Ureter (tissue), 1 donor: ENCODE measurements around the gene HPN. TPM values are rescaled to one million over a fixed set of nuclear protein-coding genes. Genes with fewer than 3 reads are reported as not detected.
A peak's percentile ranks its signal among the peaks of the same experiment; 100 is the strongest.
"Not testable (repeated sequence)": the region's sequence is repeated elsewhere in the genome, so short reads cannot be mapped to it uniquely, and the experiment has no call there.

Experiments used
- DNase-seq: peaks from one replicate; pipeline ENCODE4 v3.0.0-alpha.2; 2020; ENCODE audit warnings: low spot score
- total RNA-seq: library from RNA; stranded (reverse); gene quantifications from one replicate; pipeline ENCODE4 v1.2.4, GENCODE V29; 2023
- donor health status: DM: yes; HTN: yes; CAD: no.

Gene HPN
- total RNA-seq, 1 donor from 2014 or later = 0.73 TPM

- DNase-seq = no peak
Observed at GRCh38 chr19:35027851-35028599, 13.5 kb upstream of the HPN start.

DNA sequence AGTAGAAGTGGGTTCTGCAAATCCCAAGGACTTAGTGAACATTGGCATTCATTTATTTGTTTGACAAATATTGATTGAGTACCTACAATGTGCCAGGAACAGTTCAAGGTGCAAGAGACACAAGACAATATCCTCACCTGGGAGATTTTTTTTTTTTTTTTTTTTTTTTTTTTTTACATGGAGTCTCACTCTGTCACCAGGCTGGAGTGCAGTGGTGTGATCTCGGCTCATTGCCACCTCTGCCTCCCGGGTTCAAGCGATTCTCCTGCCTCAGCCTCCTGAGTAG, 13.0 kb upstream of the HPN start:
- DNase-seq = not testable (repeated sequence)

DNA sequence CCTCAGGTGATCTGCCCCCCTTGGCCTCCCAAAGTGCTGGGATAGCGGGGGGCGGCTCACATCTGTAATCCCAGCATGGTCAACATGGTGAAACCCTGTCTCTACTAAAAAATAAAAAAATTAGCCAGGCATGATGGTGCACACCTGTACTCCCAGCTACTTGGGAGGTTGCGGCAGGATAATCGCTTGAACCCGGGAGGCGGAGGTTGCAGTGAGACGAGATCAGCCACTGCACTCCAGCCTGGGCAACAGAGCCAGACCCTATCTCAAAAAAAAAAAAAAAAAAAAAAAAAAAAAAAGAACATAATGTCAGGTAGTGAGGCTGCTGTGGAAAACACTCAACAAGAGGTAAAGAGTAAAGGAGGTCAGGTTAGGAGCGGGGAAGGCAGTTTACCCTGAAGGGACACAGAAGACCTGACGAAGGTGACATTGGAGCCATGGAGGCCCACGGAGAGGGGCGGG, 12.2 kb upstream of the HPN start:
- DNase-seq = not testable (repeated sequence)

GRCh38 chr19:35029737-35030256, 11.7 kb upstream of the HPN start:
- no peak for DNase-seq

DNA sequence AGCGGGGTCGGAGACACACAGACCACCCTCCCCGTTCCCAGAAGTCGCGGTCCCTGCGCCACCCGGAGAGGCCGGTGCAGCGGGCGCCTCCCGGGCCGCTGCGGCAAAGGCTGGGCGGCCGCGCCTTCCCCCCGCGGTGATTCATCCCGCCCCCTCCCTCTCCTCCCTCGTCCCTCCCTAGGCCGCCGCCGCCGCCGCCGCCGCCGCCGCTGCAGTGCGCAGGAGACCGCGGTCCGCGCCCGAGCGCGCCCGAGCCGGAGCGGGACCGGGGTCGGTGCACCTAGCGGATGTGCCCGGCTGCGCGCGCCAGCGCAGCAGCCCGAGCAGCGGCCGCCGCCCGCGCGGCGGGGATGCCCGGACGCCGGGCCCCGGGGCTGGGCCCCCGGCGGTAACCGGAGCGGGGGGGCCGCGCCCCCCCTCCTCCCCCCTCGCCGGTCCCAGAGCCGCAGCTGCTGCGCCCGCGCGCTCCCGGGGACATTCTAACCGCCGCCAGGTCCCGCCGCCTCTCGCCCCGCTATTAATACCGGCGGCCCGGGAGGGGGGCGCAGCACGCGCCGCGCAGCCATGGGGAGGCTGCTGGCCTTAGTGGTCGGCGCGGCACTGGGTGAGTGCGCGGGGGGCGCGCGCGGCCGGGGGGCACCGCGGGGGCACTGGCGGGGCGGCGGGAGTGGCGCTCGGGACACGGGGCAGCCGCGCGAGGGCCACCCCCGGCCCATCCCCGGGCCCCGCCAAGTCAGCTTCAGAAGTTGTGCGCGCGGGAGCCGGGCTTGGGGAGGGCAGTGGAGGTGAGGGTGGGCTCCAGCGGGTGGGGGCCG, 11.1 kb upstream of the HPN start, which contains the start of gene SCN1B:
Gene SCN1B, plus strand, starts transcription at position 214 of the 815 bp plus-strand sequence. Its CDS starts 351 bp downstream, at position 565.
- peak; percentile 65 for DNase-seq

DNA sequence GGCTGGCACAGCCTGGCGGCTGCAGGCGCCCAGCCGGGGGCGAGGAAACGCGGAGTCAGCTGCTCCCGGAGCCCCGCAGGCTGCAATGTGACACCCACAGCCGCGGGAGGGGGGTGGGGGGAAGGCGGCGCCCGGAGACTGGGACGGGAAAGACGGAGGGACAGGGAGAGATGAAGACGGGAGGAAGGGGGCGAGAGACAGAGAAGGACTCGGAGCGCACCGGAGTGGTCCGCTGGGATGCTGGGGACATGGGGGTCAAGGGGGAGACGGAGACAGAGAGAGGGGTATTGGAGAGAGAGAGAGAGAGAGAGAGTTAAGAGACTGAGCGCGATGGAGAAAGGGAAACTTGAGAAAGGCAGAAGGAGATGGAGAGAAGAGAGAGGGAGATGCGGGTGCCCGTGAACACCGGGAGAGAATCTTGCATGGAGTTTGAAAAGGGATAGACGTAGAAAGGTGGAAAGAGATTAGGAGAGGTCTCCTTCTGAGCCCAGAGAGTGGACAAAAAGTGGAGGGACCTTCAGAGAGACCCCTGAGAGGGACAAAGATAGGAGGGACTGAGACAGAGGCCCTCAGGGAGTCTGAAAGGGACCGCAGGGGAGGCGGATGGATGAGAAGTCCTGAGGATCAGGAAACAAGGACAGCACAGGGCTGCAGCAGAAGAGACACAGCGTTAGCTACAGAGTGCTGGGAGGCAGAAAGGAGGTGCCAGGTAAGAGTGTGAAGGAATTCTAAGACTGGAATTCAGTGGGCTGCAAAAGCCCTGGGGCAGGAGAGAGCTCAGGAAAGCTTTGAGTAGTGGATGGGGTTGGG, 10.2 kb upstream of the HPN start:
- no peak for DNase-seq

DNA sequence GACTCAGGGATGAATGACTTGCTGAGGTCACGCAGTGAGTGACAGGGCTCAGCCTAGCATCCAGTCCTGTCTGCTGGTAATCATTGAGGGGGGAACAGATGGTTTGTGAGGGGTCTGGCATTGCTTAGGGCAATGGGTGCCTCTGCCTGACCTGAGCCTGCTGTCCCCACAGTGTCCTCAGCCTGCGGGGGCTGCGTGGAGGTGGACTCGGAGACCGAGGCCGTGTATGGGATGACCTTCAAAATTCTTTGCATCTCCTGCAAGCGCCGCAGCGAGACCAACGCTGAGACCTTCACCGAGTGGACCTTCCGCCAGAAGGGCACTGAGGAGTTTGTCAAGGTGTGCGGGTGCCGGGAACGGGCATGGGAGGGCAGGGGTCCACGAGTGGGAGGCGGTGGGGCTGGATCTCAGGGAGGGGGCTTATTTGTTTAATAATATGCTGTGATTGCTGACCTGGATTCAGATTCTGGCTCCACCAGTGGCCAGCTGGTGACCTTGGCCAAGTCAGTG, 9.1 kb upstream of the HPN start:
- DNase-seq = no peak

- no peak for DNase-seq
Observed at GRCh38 chr19:35033067-35034004, 8.2 kb upstream of the HPN start.

DNA sequence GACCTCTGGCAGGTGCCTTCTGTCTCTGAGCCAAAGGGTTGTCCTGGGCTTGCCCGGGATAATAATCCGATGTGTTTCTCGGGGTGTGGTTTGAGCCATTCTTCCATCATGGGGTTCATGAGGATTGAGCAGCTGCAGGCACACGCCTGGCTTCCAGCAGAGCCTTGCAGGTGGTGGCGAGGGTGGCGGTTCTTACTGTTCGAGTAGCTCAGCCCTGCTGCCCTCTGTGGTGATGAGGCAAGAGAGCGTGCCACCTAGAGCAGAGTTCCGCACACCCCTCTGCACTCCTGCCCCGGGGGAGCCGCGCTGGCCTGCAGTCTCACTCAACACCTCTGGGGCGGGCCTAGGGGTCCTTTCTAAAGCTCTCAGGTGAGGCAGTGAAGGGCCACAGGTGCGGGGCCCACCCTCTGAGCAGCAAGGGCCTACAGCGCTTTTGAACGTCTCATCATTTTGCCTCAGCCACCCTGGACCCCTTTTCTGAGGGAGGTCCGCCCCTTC, 7.5 kb upstream of the HPN start:
- no peak for DNase-seq

DNA sequence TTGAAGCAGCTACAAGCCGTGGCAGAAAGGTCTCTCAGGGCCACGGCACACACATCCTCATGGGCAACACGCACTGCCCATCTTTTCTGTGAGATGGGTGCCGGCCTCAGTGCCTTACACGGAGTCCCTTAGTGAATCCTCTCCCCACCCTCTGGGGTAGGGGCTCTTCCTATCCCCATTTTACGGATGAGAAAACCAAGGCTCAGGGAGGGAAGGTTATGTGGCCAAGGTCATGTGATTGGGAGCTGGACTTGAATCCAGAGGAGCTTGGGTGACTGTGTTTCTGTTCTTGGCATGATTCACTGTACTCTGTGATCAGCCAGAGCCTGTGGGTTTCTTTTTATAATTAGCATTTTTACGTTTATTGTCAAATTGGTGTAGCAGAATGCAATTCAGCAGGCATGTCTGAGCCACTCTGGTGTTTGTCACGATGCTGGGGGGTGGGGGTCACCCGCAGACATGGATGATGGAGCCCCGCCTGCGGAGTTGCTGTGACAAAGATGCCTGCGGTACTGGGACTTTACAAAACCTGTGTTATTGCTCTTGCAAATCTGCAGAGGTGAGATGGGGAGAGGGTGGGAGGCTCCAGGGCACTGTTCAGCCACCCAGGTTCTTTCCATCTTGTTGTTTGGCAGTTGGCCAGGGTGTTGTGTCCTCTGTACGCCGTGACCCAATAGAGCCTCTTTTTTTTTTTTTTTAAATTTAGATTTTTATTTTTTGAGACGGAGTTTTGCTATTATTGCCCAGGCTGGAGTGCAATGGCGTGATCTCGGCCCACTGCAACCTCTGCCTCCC, 6.7 kb upstream of the HPN start:
- DNase-seq = no peak

- DNase-seq = no peak
Observed at GRCh38 chr19:35037716-35038622, 3.6 kb upstream of the HPN start.

DNA sequence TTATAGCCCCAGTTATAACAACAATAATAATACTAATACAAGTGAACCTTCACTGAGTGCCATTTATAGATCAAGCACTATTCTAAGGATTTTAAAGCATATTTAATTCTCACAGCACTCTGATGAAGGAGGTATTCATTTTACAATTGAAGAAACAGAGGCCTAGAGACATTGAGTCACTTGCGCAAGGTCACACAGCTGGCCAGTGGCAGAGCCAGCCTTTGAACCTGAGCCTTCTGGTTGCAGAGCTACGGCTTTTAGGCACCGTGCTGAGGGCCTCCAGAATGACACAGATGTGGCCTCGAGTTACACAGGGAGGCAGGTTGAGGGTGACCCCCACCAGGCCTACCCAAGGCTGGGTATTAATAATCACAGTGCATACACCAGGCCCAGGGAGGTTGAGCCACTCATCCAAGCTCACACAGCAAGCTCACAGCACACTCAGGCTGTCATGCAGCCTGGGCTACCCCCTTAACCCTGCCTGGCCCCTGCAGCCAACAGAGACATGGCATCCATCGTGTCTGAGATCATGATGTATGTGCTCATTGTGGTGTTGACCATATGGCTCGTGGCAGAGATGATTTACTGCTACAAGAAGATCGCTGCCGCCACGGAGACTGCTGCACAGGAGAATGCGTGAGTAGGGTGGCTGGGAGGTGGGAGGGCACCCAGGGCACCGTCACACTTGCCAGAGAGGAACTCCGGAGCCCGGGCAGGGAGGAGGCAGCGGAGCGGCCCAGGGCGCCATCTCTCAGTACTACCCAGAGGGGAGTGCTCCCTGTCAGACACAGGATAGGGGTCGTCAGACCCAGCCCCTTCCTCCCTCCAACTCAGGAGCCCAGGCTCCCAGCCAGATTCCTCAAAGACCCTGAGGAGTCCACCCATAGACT, 2.7 kb upstream of the HPN start:
- DNase-seq = no peak

GRCh38 chr19:35039881-35040825, 1.4 kb upstream of the HPN start:
- no peak for DNase-seq

GRCh38 chr19:35040826-35041547, 534 bp upstream of the HPN start:
- DNase-seq = peak; percentile 86

DNA sequence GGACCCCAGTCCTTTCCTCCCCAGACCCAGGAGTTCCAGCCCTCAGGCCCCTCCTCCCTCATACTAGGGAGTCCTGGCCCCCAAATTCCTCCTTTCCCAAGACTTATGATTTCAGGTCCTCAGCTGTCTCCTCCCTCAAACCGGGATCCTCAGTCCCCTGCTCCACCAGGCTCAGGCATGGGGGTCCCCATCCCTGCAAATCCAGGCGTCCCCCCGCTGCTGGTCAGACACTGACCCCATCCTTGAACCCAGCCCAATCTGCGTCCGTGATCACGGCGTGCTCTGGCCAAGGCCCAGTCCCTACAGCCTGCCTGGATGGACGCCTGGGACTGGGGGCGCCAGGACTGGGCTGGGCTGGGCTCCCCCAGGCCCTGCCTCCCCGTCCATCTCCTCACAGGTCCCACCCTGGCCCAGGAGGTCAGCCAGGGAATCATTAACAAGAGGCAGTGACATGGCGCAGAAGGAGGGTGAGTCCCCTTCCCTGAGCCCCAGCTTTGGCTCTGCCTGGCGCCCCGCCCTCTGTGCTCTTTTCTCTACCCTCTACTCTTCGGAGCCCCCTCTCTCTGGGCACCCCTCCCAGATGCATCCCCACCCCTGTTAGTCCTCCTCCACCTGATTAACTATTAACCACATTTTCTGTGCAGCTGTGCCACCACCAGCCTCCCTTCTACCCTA, 672 bp downstream of the HPN start:
- DNase-seq = no peak
